ENCODE data around the gene BRI3BP. TPM values are rescaled to one million over a fixed set of nuclear protein-coding genes. Genes with fewer than 3 reads are reported as not detected.

Gene BRI3BP
- total RNA-seq, 4 donors from 2014 or later = 3.8 to 11.1 (median 7.7) TPM

- TF ChIP-seq CTCF (IDR thresholded peaks at IDR 0.05) (no peak), POLR2A (IDR thresholded peaks at IDR 0.05) (no peak)
- Histone ChIP-seq H3K36me3 (peaks cover 30 to 53% of the 10 kb centered on the region in 2 donors), H3K9me3 (no peaks in the 10 kb centered on the region), H3K4me1 (no peaks in the 10 kb centered on the region), H3K27me3 (no peaks in the 10 kb centered on the region), H3K27ac (no peak overlapping the region), H3K4me3 (replicated peaks in 1 of 3) (no peak overlapping the region)
- WGBS, 2 donors = 95 to 98% methylated on average over 19 to 23 of the region's 25 CpGs
- intact Hi-C loops (cut with DNase I) = no loop called here
- DNase-seq = no peak
Measured at GRCh38 chr12:124970647-124971402, 22.6 kb upstream of the BRI3BP start.

GRCh38 chr12:124971603-124972002 lies 21.8 kb upstream of the BRI3BP start:
- TF ChIP-seq CTCF (IDR thresholded peaks at IDR 0.05) (no peak), POLR2A (IDR thresholded peaks at IDR 0.05) (no peak)
- no peaks in the 10 kb centered on the region for H3K9me3 ChIP-seq
- intact Hi-C loops (cut with DNase I) = no loop called here
- no peak for DNase-seq
- no peaks in the 10 kb centered on the region for H3K4me1 ChIP-seq
- no peak overlapping the region for H3K4me3 ChIP-seq (replicated peaks in 1 of 3)
- no peaks in the 10 kb centered on the region for H3K27me3 ChIP-seq
- 66 to 93% methylated on average over 3 to 4 of the region's 12 CpGs for WGBS, 2 donors
- H3K36me3 ChIP-seq = peaks cover 35 to 58% of the 10 kb centered on the region in 2 donors
- H3K27ac ChIP-seq = no peak overlapping the region

DNA sequence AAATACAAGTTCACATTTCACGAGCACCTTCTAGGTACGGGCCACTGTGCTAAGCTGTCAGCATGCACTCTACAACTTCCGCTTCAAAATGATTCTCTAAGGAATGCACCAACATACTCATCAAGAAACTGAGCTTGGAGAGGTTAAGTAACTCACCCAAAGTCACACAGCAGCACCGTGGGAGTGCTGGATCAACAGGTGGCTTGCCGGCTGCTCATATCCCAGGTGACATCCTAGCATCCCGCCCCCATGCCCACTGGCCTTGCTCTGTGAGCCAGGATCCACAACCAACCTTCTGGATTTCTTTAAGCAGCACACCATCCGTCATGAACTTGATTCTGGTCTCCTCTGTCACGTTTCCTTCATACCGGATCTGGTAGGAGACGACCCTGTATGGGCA lies 21.2 kb upstream of the BRI3BP start:
- intact Hi-C loops (cut with DNase I) = no loop called here
- Histone ChIP-seq H3K9me3 (no peaks in the 10 kb centered on the region), H3K4me1 (no peaks in the 10 kb centered on the region), H3K4me3 (replicated peaks in 1 of 3) (no peak overlapping the region), H3K27ac (no peak overlapping the region), H3K36me3 (peaks cover 38 to 58% of the 10 kb centered on the region in 2 donors), H3K27me3 (no peaks in the 10 kb centered on the region)
- TF ChIP-seq POLR2A (IDR thresholded peaks at IDR 0.05) (no peak), CTCF (IDR thresholded peaks at IDR 0.05) (no peak)
- 93 to 96% methylated on average over 9 to 10 of the region's 10 CpGs for WGBS, 2 donors
- DNase-seq = no peak

GRCh38 chr12:124975276-124975675 lies 18.2 kb upstream of the BRI3BP start:
- H3K36me3 ChIP-seq = peaks cover 36 to 56% of the 10 kb centered on the region in 2 donors
- intact Hi-C loops (cut with DNase I) = no loop called here
- no peak overlapping the region for H3K4me3 ChIP-seq (replicated peaks in 1 of 3)
- H3K9me3 ChIP-seq = no peaks in the 10 kb centered on the region
- WGBS, 2 donors = 100% methylated on average over 2 of the region's 15 CpGs; no CpG with 5 or more reads in 1 of the 2 donors
- no peak for DNase-seq
- no peaks in the 10 kb centered on the region for H3K4me1 ChIP-seq
- TF ChIP-seq POLR2A (IDR thresholded peaks at IDR 0.05) (no peak), CTCF (IDR thresholded peaks at IDR 0.05) (no peak)
- no peaks in the 10 kb centered on the region for H3K27me3 ChIP-seq
- no peak overlapping the region for H3K27ac ChIP-seq

GRCh38 chr12:124976999-124977398 lies 16.4 kb upstream of the BRI3BP start:
- H3K27ac ChIP-seq = no peak overlapping the region
- no peak for DNase-seq
- TF ChIP-seq POLR2A (IDR thresholded peaks at IDR 0.05) (no peak), CTCF (IDR thresholded peaks at IDR 0.05) (no peak)
- H3K27me3 ChIP-seq = no peaks in the 10 kb centered on the region
- WGBS, 2 donors = 96% methylated on average over 10 of the region's 10 CpGs
- intact Hi-C loops (cut with DNase I) = no loop called here
- no peak overlapping the region for H3K4me3 ChIP-seq (replicated peaks in 1 of 3)
- no peaks in the 10 kb centered on the region for H3K9me3 ChIP-seq
- no peaks in the 10 kb centered on the region for H3K4me1 ChIP-seq
- peaks cover 26 to 53% of the 10 kb centered on the region in 2 donors for H3K36me3 ChIP-seq

All from thyroid gland (tissue), 4 donors.